GM12878 (cell line): Measurements from ENCODE around the gene RAB25. TPM values are rescaled to one million over a fixed set of nuclear protein-coding genes. Genes with fewer than 3 reads are reported as not detected.

Experiments used
- ATAC-seq: fragments of 200-7000 bp; cut with Tn5 transposase; 3 replicates; pipeline ENCODE4 v1.9.1; 2020; ENCODE audit warnings: mild to moderate bottlenecking, moderate library complexity
- BruUV-seq: library from RNA; stranded (reverse); fragments of 400-500 nt; replicated peaks from 2 replicates; lab custom pipeline; 2021; lab: Mats Ljungman, UMichigan
- CTCF ChIA-PET: fragments of 300-600 bp; sonication (Branson Sonifier 250); formaldehyde crosslinking; extraction: SDS; loops from one replicate; lab custom pipeline; 2021; ENCODE audit warnings: inconsistent platforms; lab: Yijun Ruan, JAX
- POLR2A ChIA-PET: fragments of 350-600 bp; formaldehyde crosslinking; extraction: SDS; loops from one replicate; lab custom pipeline; 2021; ENCODE audit warnings: inconsistent platforms; lab: Charles Lee
- RAD21 ChIA-PET: fragments of 300-600 bp; sonication (Branson Sonifier 250); formaldehyde crosslinking; loops from one replicate; lab custom pipeline; 2023; ENCODE audit warnings: antibody characterized with exemption; ENCODE audit not compliant: unreplicated experiment; lab: Charles Lee
- SMC1A ChIA-PET: fragments of 300-600 bp; sonication (Branson Sonifier 250); formaldehyde crosslinking; loops from one replicate; lab custom pipeline; 2023; ENCODE audit not compliant: unreplicated experiment, uncharacterized antibody; lab: Charles Lee
- DNase-seq: peaks from one replicate; pipeline ENCODE4 v3.0.0-alpha.2; 2011; ENCODE audit warnings: low read depth, low spot score
- FAIRE-seq: peaks from 3 replicates; lab custom pipeline; 2011; peaks lifted over from hg19 to GRCh38; lab: Jason Lieb, UNC
- H2AFZ ChIP-seq: 2 replicates; pipeline ENCODE4 v1.6.0; 2011; ENCODE audit warnings: low read depth, low read length, control low read depth; ENCODE audit not compliant: control insufficient read depth
- H3K27ac ChIP-seq: 2 replicates; pipeline ENCODE4 v1.5.1; 2011; ENCODE audit warnings: control low read depth; ENCODE audit not compliant: control insufficient read depth, insufficient read depth
- H3K27me3 ChIP-seq, 2 experiments: replicated peaks in 1 of 2; 2 replicates each; pipeline versions ENCODE4 v1.6.0 to v1.6.1; 2011; ENCODE audit warnings: low read length in 1 of 2; ENCODE audit not compliant: control insufficient read depth in 2 of 2, insufficient read depth in 2 of 2
- H3K36me3 ChIP-seq, 2 experiments: 2 replicates each; pipeline ENCODE4 v1.5.1; 2011; ENCODE audit warnings: low read length in 1 of 2; ENCODE audit not compliant: control insufficient read depth in 2 of 2, insufficient read depth in 2 of 2
- H3K4me1 ChIP-seq: 2 replicates; pipeline ENCODE4 v1.6.1; 2011; ENCODE audit warnings: mild to moderate bottlenecking, low read length, moderate library complexity, mixed read lengths; ENCODE audit not compliant: control insufficient read depth, insufficient read depth
- H3K4me2 ChIP-seq: 2 replicates; pipeline ENCODE4 v1.6.0; 2011; ENCODE audit warnings: control low read depth; ENCODE audit not compliant: control insufficient read depth, insufficient read depth
- H3K4me3 ChIP-seq: fragments of 200-600 bp; sonication (generic); 2 replicates; pipeline ENCODE4 v1.5.1; 2016
- H3K79me2 ChIP-seq: 2 replicates; pipeline ENCODE4 v1.6.0; 2011; ENCODE audit warnings: low read length; ENCODE audit not compliant: control insufficient read depth, insufficient read depth
- H3K9ac ChIP-seq: 2 replicates; pipeline ENCODE4 v1.8.0; 2011; ENCODE audit warnings: low read length, control low read depth, mixed read lengths; ENCODE audit not compliant: control insufficient read depth, insufficient read depth
- H3K9me3 ChIP-seq: replicated peaks from 3 replicates; pipeline ENCODE4 v1.5.1; 2011; ENCODE audit warnings: mild to moderate bottlenecking, low read length; ENCODE audit not compliant: control insufficient read depth, insufficient read depth
- H4K20me1 ChIP-seq: 2 replicates; pipeline ENCODE4 v1.6.0; 2011; ENCODE audit not compliant: control insufficient read depth, insufficient read depth
- BHLHE40 ChIP-seq, 2 experiments: fragments of 450-650 bp in 1 of 2; IDR thresholded peaks; 2 replicates each; pipeline ENCODE4 v1.6.1; 2011 to 2017; ENCODE audit warnings: low read depth in 2 of 2, borderline replicate concordance in 1 of 2, improper control_type of control experiment in 1 of 2, low read length in 1 of 2, mild to moderate bottlenecking in 1 of 2
- CHD2 ChIP-seq: IDR thresholded peaks from 2 replicates; pipeline ENCODE4 v1.6.1; 2011; ENCODE audit warnings: low read depth, low read length, improper control_type of control experiment, borderline replicate concordance
- CREB1 ChIP-seq: IDR thresholded peaks from 2 replicates; pipeline ENCODE4 v1.6.1; 2012; ENCODE audit warnings: low read depth, mild to moderate bottlenecking, inconsistent platforms
- POLR2AphosphoS2 ChIP-seq: IDR thresholded peaks from 2 replicates; pipeline ENCODE4 v1.6.1; 2011; ENCODE audit warnings: low read depth, mild to moderate bottlenecking, low read length, improper control_type of control experiment, moderate library complexity
- SIN3A ChIP-seq: IDR thresholded peaks from 2 replicates; pipeline ENCODE4 v1.6.1; 2012; ENCODE audit warnings: low read depth, low read length, improper control_type of control experiment
- SMC3 ChIP-seq: IDR thresholded peaks from 2 replicates; pipeline ENCODE4 v1.6.1; 2011; ENCODE audit warnings: low read length, improper control_type of control experiment, borderline replicate concordance
- TCF7 ChIP-seq: IDR thresholded peaks from 2 replicates; pipeline ENCODE4 v1.6.1; 2014; ENCODE audit warnings: antibody characterized with exemption, borderline replicate concordance
- WGBS: methylation state at CpG from one replicate; pipeline ENCODE4 v1.1.6; 2016; ENCODE audit warnings: low lambda C conversion rate; ENCODE audit not compliant: insufficient replicate concordance, insufficient coverage; ENCODE audit errors: missing lambda C conversion rate; 5-methylcytosine and 5-hydroxymethylcytosine counted together
- in situ Hi-C: fragments of 300-500 bp; cut with MboI; formaldehyde crosslinking; loops from 9 replicates; pipeline ENCODE4 v1.14.3; 2018; ENCODE audit warnings: mixed read lengths
- intact Hi-C: fragments of 100-400 bp; cut with micrococcal nuclease; formaldehyde crosslinking; loops from one replicate; pipeline ENCODE4 v1.14.2; 2022; ENCODE audit not compliant: unreplicated experiment
- polyA plus RNA-seq, 11 experiments: library from polyadenylated mRNA; depleted of rRNA in 4 of 11; unstranded in 6 of 11; stranded (reverse) in 5 of 11; fragments of >200 nt; fragmentation: Nextera tagmentation in 4 of 11; fragmentation: Illumina TruSeq in 1 of 11; extraction: Ambion mirVana in 4 of 11; extraction: Trizol in 1 of 11; gene quantifications; 1 replicate in 1 of 11; 2 replicates in 10 of 11; pipeline versions ENCODE4 v1.2.1 to v1.2.3, GENCODE V29; 2011 to 2016; ENCODE audit warnings: inconsistent platforms in 2 of 11, missing spikeins in 2 of 11, low read depth in 1 of 11
- total RNA-seq, 4 experiments: library from RNA; depleted of rRNA in 3 of 4; stranded (reverse); fragments of >200 nt in 3 of 4; fragmentation: Illumina TruSeq in 1 of 4; extraction: Trizol in 1 of 4; gene quantifications; 2 replicates each; pipeline versions ENCODE4 v1.2.1 to v1.2.3, GENCODE V29; 2013 to 2021
- TF ChIP-seq, protein P1 (sequence below): fragments of 450-650 bp; IDR thresholded peaks from 2 replicates; pipeline ENCODE4 v1.6.1; 2017; ENCODE audit warnings: mild to moderate bottlenecking, moderate library complexity
- TF ChIP-seq, protein P2 (sequence below): fragments of 450-650 bp; IDR thresholded peaks from 2 replicates; pipeline ENCODE4 v1.6.1; 2018; ENCODE audit warnings: borderline replicate concordance, mild to moderate bottlenecking; ENCODE audit not compliant: partially characterized antibody
- TF ChIP-seq, protein P3 (sequence below): fragments of 450-650 bp; IDR thresholded peaks from 2 replicates; pipeline ENCODE4 v1.6.1; 2017; ENCODE audit warnings: low read depth, mild to moderate bottlenecking, moderate library complexity
- TF ChIP-seq, protein P4 (sequence below): fragments of 450-650 bp; IDR thresholded peaks from 2 replicates; pipeline ENCODE4 v1.6.1; 2017; ENCODE audit warnings: mild to moderate bottlenecking

RAB25 gene
- total and polyA plus RNA-seq, 10 of the 15 experiments (the other 5 are each of a cell fraction or from before 2014, with no cell fraction given) = 0.16 to 0.36 (median 0.22) TPM; not detected in 7

DNA sequence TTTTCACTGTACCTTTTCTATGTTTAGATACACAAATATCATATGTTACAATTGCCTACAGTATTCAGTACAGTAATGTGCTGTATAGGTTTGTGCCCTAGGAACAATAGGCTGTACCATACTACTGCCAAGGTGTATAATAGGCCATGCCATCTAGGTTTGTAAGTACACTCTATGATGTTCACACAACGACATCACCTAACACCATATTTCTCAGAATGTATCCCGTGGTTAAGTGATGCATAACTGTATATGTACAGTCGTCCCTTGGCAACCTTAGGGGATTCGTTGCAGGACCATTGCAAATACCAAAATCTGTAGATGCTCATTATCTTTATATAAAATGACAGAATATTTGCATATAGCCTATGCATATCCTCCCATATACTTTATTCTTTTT is 34.4 kb upstream of the RAB25 start:
- no peak overlapping the region for H3K4me3 ChIP-seq
- no peaks in the 10 kb centered on the region for H3K79me2 ChIP-seq
- WGBS = 19% methylated on average over 4 of the region's 4 CpGs
- H3K27me3 ChIP-seq = no peaks in the 10 kb centered on the region; a peak in 1 of 4 replicates
- no TSS peak for BruUV-seq
- no peak for FAIRE-seq
- TF ChIP-seq CHD2 (no peak), POLR2AphosphoS2 (no peak), TCF7 (no peak), CREB1 (no peak), SMC3 (no peak), SIN3A (no peak), BHLHE40 (IDR thresholded peaks at IDR 0.05; ENCODE audit: borderline replicate concordance in 1 of 2, low read depth in 2 of 2, low read length in 1 of 2) (no peak)
- TF ChIP-seq, protein P1, sequence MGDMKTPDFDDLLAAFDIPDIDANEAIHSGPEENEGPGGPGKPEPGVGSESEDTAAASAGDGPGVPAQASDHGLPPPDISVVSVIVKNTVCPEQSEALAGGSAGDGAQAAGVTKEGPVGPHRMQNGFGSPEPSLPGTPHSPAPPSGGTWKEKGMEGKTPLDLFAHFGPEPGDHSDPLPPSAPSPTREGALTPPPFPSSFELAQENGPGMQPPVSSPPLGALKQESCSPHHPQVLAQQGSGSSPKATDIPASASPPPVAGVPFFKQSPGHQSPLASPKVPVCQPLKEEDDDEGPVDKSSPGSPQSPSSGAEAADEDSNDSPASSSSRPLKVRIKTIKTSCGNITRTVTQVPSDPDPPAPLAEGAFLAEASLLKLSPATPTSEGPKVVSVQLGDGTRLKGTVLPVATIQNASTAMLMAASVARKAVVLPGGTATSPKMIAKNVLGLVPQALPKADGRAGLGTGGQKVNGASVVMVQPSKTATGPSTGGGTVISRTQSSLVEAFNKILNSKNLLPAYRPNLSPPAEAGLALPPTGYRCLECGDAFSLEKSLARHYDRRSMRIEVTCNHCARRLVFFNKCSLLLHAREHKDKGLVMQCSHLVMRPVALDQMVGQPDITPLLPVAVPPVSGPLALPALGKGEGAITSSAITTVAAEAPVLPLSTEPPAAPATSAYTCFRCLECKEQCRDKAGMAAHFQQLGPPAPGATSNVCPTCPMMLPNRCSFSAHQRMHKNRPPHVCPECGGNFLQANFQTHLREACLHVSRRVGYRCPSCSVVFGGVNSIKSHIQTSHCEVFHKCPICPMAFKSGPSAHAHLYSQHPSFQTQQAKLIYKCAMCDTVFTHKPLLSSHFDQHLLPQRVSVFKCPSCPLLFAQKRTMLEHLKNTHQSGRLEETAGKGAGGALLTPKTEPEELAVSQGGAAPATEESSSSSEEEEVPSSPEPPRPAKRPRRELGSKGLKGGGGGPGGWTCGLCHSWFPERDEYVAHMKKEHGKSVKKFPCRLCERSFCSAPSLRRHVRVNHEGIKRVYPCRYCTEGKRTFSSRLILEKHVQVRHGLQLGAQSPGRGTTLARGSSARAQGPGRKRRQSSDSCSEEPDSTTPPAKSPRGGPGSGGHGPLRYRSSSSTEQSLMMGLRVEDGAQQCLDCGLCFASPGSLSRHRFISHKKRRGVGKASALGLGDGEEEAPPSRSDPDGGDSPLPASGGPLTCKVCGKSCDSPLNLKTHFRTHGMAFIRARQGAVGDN = no peak
- TF ChIP-seq, protein P2, sequence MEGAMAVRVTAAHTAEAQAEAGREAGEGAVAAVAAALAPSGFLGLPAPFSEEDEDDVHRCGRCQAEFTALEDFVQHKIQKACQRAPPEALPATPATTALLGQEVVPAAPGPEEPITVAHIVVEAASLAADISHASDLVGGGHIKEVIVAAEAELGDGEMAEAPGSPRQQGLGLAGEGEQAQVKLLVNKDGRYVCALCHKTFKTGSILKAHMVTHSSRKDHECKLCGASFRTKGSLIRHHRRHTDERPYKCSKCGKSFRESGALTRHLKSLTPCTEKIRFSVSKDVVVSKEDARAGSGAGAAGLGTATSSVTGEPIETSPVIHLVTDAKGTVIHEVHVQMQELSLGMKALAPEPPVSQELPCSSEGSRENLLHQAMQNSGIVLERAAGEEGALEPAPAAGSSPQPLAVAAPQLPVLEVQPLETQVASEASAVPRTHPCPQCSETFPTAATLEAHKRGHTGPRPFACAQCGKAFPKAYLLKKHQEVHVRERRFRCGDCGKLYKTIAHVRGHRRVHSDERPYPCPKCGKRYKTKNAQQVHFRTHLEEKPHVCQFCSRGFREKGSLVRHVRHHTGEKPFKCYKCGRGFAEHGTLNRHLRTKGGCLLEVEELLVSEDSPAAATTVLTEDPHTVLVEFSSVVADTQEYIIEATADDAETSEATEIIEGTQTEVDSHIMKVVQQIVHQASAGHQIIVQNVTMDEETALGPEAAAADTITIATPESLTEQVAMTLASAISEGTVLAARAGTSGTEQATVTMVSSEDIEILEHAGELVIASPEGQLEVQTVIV = no peak
- TF ChIP-seq, protein P3, sequence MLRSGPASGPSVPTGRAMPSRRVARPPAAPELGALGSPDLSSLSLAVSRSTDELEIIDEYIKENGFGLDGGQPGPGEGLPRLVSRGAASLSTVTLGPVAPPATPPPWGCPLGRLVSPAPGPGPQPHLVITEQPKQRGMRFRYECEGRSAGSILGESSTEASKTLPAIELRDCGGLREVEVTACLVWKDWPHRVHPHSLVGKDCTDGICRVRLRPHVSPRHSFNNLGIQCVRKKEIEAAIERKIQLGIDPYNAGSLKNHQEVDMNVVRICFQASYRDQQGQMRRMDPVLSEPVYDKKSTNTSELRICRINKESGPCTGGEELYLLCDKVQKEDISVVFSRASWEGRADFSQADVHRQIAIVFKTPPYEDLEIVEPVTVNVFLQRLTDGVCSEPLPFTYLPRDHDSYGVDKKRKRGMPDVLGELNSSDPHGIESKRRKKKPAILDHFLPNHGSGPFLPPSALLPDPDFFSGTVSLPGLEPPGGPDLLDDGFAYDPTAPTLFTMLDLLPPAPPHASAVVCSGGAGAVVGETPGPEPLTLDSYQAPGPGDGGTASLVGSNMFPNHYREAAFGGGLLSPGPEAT = no peak
- TF ChIP-seq, protein P4, sequence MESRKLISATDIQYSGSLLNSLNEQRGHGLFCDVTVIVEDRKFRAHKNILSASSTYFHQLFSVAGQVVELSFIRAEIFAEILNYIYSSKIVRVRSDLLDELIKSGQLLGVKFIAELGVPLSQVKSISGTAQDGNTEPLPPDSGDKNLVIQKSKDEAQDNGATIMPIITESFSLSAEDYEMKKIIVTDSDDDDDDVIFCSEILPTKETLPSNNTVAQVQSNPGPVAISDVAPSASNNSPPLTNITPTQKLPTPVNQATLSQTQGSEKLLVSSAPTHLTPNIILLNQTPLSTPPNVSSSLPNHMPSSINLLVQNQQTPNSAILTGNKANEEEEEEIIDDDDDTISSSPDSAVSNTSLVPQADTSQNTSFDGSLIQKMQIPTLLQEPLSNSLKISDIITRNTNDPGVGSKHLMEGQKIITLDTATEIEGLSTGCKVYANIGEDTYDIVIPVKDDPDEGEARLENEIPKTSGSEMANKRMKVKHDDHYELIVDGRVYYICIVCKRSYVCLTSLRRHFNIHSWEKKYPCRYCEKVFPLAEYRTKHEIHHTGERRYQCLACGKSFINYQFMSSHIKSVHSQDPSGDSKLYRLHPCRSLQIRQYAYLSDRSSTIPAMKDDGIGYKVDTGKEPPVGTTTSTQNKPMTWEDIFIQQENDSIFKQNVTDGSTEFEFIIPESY = no peak
- TF ChIP-seq, all 136 proteins: peak for 0
- Histone ChIP-seq H2AFZ (no peak overlapping the region), H3K4me1 (no peaks in the 10 kb centered on the region), H3K9ac (no peak overlapping the region), H4K20me1 (no peaks in the 10 kb centered on the region), H3K27ac (no peak overlapping the region), H3K4me2 (no peak overlapping the region), H3K9me3 (no peaks in the 10 kb centered on the region), H3K36me3 (no peaks in the 10 kb centered on the region)
- in situ Hi-C loops (no loop called here), intact Hi-C loops (no loop called here)
- ATAC-seq = no peak
- SMC1A ChIA-PET = interaction anchor here (1.4 kb wide), 1 partner anchor 89 kb away, joined by 3 read pairs; no protein-coding TSS in a partner anchor
- CTCF ChIA-PET = interaction anchor here (0.6 to 1.2 kb wide), 2 partner anchors 39 to 72 kb away, joined by 3 to 15 read pairs; no protein-coding TSS in a partner anchor
- no peak for DNase-seq
- RAD21 ChIA-PET = interaction anchor here (1.1 kb wide), 2 partner anchors 40 to 88 kb away, joined by 3 to 5 read pairs; no protein-coding TSS in a partner anchor
- POLR2A ChIA-PET = interaction anchor here (0.6 kb wide), 1 partner anchor 108 kb away, joined by 3 read pairs; no protein-coding TSS in a partner anchor
